WTC11 (cell line): Measurements from ENCODE around the gene SERPINB6. TPM values are rescaled to one million over a fixed set of nuclear protein-coding genes. Genes with fewer than 3 reads are reported as not detected.
A peak's percentile ranks its signal among the peaks of the same experiment; 100 is the strongest.

Source experiments
- ATAC-seq: fragments of 200-7000 bp; cut with Tn5 transposase; 2 replicates; pipeline ENCODE4 v1.10.0; 2021; ENCODE audit warnings: mild to moderate bottlenecking, moderate library complexity
- CTCF ChIA-PET: fragments of 300-600 bp; sonication (Branson Sonifier 250); formaldehyde crosslinking; loops from one replicate; lab custom pipeline; 2021; ENCODE audit warnings: antibody characterized with exemption; lab: Charles Lee
- POLR2A ChIA-PET: fragments of 350-600 bp; sonication (Branson Sonifier 250); formaldehyde crosslinking; loops from one replicate; lab custom pipeline; 2021; ENCODE audit warnings: antibody characterized with exemption; lab: Charles Lee
- DNase-seq: peaks from one replicate; pipeline ENCODE4 v3.0.0; 2021; ENCODE audit warnings: low spot score
- H3K27ac Mint-ChIP-seq: 2 replicates; pipeline ENCODE4 v1.8.0; 2021; ENCODE audit warnings: mixed read lengths
- H3K27me3 Mint-ChIP-seq: 2 replicates; pipeline ENCODE4 v1.8.0; 2021; ENCODE audit warnings: low read depth, mild to moderate bottlenecking, moderate library complexity, mixed read lengths
- H3K36me3 Mint-ChIP-seq: 2 replicates; pipeline ENCODE4 v1.8.0; 2021; ENCODE audit warnings: mixed read lengths
- H3K4me1 Mint-ChIP-seq: 2 replicates; pipeline ENCODE4 v1.8.0; 2022; ENCODE audit warnings: mixed read lengths
- H3K4me3 Mint-ChIP-seq: 2 replicates; pipeline ENCODE4 v1.8.0; 2021; ENCODE audit warnings: mild to moderate bottlenecking, moderate library complexity, mixed read lengths
- H3K9me3 Mint-ChIP-seq: 2 replicates; pipeline ENCODE4 v1.8.0; 2021; ENCODE audit warnings: mixed read lengths
- ATF6 ChIP-seq: sonication (generic); formaldehyde crosslinking; IDR thresholded peaks from 2 replicates; pipeline ENCODE4 v1.8.1; 2023; ENCODE audit warnings: mild to moderate bottlenecking, missing genetic modification reagents
- E2F1 ChIP-seq: sonication (generic); formaldehyde crosslinking; IDR thresholded peaks from 2 replicates; pipeline ENCODE4 v1.8.0; 2022; ENCODE audit warnings: mild to moderate bottlenecking, missing genetic modification reagents
- E2F5 ChIP-seq: sonication (generic); formaldehyde crosslinking; IDR thresholded peaks from 2 replicates; pipeline ENCODE4 v1.8.1; 2022; ENCODE audit warnings: mild to moderate bottlenecking, moderate library complexity, missing genetic modification reagents
- ERG ChIP-seq: fragments of 250-450 bp; sonication (Bioruptor Pico); IDR thresholded peaks from 2 replicates; pipeline ENCODE4 v1.8.0; 2021; ENCODE audit warnings: mild to moderate bottlenecking
- FOXK1 ChIP-seq: sonication (generic); formaldehyde crosslinking; IDR thresholded peaks from 2 replicates; pipeline ENCODE4 v1.8.0; 2022; ENCODE audit warnings: mild to moderate bottlenecking, moderate library complexity, missing genetic modification reagents
- FOXP1 ChIP-seq: sonication (generic); formaldehyde crosslinking; IDR thresholded peaks from 2 replicates; pipeline ENCODE4 v1.8.0; 2022; ENCODE audit warnings: missing genetic modification reagents, mild to moderate bottlenecking, moderate library complexity, borderline replicate concordance
- GTF2I ChIP-seq: fragments of 250-450 bp; sonication (Bioruptor Pico); conservative IDR thresholded peaks from 2 replicates; pipeline ENCODE4 v1.4.0; 2021; ENCODE audit warnings: mild to moderate bottlenecking
- OVOL2 ChIP-seq: fragments of 250-450 bp; sonication (Bioruptor Pico); IDR thresholded peaks from 2 replicates; pipeline ENCODE4 v1.9.0; 2021; ENCODE audit warnings: mild to moderate bottlenecking, borderline replicate concordance
- PRRX2 ChIP-seq: fragments of 250-450 bp; sonication (Bioruptor Pico); IDR thresholded peaks from 2 replicates; pipeline ENCODE4 v1.8.0; 2021; ENCODE audit warnings: mild to moderate bottlenecking
- SOX15 ChIP-seq: fragments of 250-450 bp; sonication (Bioruptor Pico); IDR thresholded peaks from 2 replicates; pipeline ENCODE4 v1.9.0; 2021; ENCODE audit warnings: mild to moderate bottlenecking
- ZNF232 ChIP-seq: sonication (generic); formaldehyde crosslinking; IDR thresholded peaks from 2 replicates; pipeline ENCODE4 v1.8.0; 2022; ENCODE audit warnings: mild to moderate bottlenecking, missing genetic modification reagents
- ZNF317 ChIP-seq: sonication (generic); formaldehyde crosslinking; IDR thresholded peaks from 2 replicates; pipeline ENCODE4 v1.8.1; 2023; ENCODE audit warnings: low read depth, mild to moderate bottlenecking, moderate library complexity, missing genetic modification reagents, borderline replicate concordance
- ZNF416 ChIP-seq: fragments of 250-450 bp; sonication (Bioruptor Pico); IDR thresholded peaks from 2 replicates; pipeline ENCODE4 v1.9.0; 2021; ENCODE audit warnings: mild to moderate bottlenecking, inconsistent platforms
- total RNA-seq: library from RNA; stranded (reverse); gene quantifications from 3 replicates; pipeline ENCODE4 v1.2.3, GENCODE V29; 2021
- TF ChIP-seq, protein P1 (sequence below): sonication (generic); formaldehyde crosslinking; IDR thresholded peaks from 2 replicates; pipeline ENCODE4 v1.8.1; 2023; ENCODE audit warnings: mild to moderate bottlenecking, missing genetic modification reagents, moderate library complexity
- TF ChIP-seq, protein P2 (sequence below): fragments of 250-450 bp; sonication (Bioruptor Pico); IDR thresholded peaks from 2 replicates; pipeline ENCODE4 v1.9.0; 2021; ENCODE audit warnings: moderate library complexity, mild to moderate bottlenecking, inconsistent platforms, borderline replicate concordance
- TF ChIP-seq, protein P3 (sequence below): sonication (generic); formaldehyde crosslinking; IDR thresholded peaks from 2 replicates; pipeline ENCODE4 v1.8.0; 2022; ENCODE audit warnings: mild to moderate bottlenecking, missing genetic modification reagents
- TF ChIP-seq, protein P4 (sequence below): fragments of 250-450 bp; sonication (Bioruptor Pico); IDR thresholded peaks from 2 replicates; pipeline ENCODE4 v1.9.0; 2021; ENCODE audit warnings: mild to moderate bottlenecking
- TF ChIP-seq, protein P5 (sequence below): sonication (generic); formaldehyde crosslinking; IDR thresholded peaks from 2 replicates; pipeline ENCODE4 v1.8.0; 2023; ENCODE audit warnings: missing genetic modification reagents
- TF ChIP-seq, protein P6 (sequence below): fragments of 250-450 bp; sonication (Bioruptor Pico); IDR thresholded peaks from 2 replicates; pipeline ENCODE4 v1.9.0; 2021; ENCODE audit warnings: mild to moderate bottlenecking, borderline replicate concordance

SERPINB6 gene
- total RNA-seq, 1 experiment from 2014 or later, result 28.0 TPM

DNA sequence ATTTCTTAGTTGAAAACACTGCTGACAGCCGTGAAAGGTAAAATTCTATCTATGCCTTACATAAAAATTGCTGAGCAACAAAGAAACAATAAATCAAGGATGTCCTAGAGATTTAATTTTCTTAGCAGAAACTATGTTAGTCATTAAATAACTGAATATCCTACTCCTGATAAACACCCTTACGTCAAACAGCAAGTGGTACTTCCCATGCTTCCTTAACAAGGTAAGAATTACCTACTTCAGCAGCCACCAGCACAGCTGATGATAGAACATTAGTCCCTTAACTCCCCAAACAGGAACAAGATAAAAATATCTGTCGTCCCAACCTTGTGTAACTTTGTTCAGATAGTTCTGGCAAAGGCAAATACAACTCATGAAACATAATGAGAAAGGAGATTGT lies 8.7 kb downstream of the SERPINB6 start:
- no peaks in the 10 kb centered on the region for H3K27me3 Mint-ChIP-seq
- POLR2A ChIA-PET, result interaction anchor here (0.6 to 0.7 kb wide), 2 partner anchors 26 to 37 kb away, joined by 3 read pairs; no protein-coding TSS in a partner anchor
- TF ChIP-seq ZNF232 (CRISPR knock-in tag) (no peak), ERG (CRISPR knock-in tag) (no peak), SOX15 (CRISPR knock-in tag) (no peak), GTF2I (no peak), ZNF416 (CRISPR knock-in tag) (no peak), E2F5 (CRISPR knock-in tag) (no peak)
- TF ChIP-seq, protein P1, sequence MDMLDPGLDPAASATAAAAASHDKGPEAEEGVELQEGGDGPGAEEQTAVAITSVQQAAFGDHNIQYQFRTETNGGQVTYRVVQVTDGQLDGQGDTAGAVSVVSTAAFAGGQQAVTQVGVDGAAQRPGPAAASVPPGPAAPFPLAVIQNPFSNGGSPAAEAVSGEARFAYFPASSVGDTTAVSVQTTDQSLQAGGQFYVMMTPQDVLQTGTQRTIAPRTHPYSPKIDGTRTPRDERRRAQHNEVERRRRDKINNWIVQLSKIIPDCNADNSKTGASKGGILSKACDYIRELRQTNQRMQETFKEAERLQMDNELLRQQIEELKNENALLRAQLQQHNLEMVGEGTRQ (CRISPR knock-in tag), result no peak
- TF ChIP-seq, protein P2, sequence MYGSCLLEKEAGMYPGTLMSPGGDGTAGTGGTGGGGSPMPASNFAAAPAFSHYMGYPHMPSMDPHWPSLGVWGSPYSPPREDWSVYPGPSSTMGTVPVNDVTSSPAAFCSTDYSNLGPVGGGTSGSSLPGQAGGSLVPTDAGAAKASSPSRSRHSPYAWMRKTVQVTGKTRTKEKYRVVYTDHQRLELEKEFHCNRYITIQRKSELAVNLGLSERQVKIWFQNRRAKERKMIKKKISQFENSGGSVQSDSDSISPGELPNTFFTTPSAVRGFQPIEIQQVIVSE (CRISPR knock-in tag), result no peak
- TF ChIP-seq, protein P3, sequence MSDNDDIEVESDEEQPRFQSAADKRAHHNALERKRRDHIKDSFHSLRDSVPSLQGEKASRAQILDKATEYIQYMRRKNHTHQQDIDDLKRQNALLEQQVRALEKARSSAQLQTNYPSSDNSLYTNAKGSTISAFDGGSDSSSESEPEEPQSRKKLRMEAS (CRISPR knock-in tag), result no peak
- TF ChIP-seq, all 79 proteins: peak for 0
- Mint-ChIP-seq H3K4me1 (peaks cover 52% of the 10 kb centered on the region), H3K4me3 (no peak overlapping the region), H3K36me3 (no peaks in the 10 kb centered on the region), H3K9me3 (no peaks in the 10 kb centered on the region), H3K27ac (peak overlapping the region; percentile 5; the same call in 1 of the 2 replicates)
- DNase-seq, result no peak
- CTCF ChIA-PET, result interaction anchor here (0.6 to 2.4 kb wide), 4 partner anchors 10 to 31 kb away, joined by 3 to 27 read pairs (median 4); no protein-coding TSS in a partner anchor
- ATAC-seq, result no peak

- POLR2A ChIA-PET, result no interaction called here
- no peaks in the 10 kb centered on the region for H3K9me3 Mint-ChIP-seq
- H3K27ac Mint-ChIP-seq, result peak overlapping the region; percentile 10; the same call in 1 of the 2 replicates
- H3K4me1 Mint-ChIP-seq, result peaks cover 52% of the 10 kb centered on the region
- no peaks in the 10 kb centered on the region for H3K27me3 Mint-ChIP-seq
- CTCF ChIA-PET, result interaction anchor here (0.6 to 2.4 kb wide), 3 partner anchors 9 to 30 kb away, joined by 3 to 27 read pairs (median 4); no protein-coding TSS in a partner anchor
- ATAC-seq (peak; percentile 72), DNase-seq (peak; percentile 48)
- H3K4me3 Mint-ChIP-seq, result no peak overlapping the region
- H3K36me3 Mint-ChIP-seq, result no peaks in the 10 kb centered on the region
- TF ChIP-seq ATF6 (CRISPR knock-in tag) (no peak), FOXP1 (no peak), GTF2I (no peak), PRRX2 (no peak), FOXK1 (CRISPR knock-in tag) (no peak), OVOL2 (CRISPR knock-in tag) (no peak), E2F1 (no peak), ZNF317 (CRISPR knock-in tag) (no peak)
- TF ChIP-seq, protein P4, sequence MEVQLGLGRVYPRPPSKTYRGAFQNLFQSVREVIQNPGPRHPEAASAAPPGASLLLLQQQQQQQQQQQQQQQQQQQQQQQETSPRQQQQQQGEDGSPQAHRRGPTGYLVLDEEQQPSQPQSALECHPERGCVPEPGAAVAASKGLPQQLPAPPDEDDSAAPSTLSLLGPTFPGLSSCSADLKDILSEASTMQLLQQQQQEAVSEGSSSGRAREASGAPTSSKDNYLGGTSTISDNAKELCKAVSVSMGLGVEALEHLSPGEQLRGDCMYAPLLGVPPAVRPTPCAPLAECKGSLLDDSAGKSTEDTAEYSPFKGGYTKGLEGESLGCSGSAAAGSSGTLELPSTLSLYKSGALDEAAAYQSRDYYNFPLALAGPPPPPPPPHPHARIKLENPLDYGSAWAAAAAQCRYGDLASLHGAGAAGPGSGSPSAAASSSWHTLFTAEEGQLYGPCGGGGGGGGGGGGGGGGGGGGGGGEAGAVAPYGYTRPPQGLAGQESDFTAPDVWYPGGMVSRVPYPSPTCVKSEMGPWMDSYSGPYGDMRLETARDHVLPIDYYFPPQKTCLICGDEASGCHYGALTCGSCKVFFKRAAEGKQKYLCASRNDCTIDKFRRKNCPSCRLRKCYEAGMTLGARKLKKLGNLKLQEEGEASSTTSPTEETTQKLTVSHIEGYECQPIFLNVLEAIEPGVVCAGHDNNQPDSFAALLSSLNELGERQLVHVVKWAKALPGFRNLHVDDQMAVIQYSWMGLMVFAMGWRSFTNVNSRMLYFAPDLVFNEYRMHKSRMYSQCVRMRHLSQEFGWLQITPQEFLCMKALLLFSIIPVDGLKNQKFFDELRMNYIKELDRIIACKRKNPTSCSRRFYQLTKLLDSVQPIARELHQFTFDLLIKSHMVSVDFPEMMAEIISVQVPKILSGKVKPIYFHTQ (CRISPR knock-in tag), result no peak
- TF ChIP-seq, protein P5, sequence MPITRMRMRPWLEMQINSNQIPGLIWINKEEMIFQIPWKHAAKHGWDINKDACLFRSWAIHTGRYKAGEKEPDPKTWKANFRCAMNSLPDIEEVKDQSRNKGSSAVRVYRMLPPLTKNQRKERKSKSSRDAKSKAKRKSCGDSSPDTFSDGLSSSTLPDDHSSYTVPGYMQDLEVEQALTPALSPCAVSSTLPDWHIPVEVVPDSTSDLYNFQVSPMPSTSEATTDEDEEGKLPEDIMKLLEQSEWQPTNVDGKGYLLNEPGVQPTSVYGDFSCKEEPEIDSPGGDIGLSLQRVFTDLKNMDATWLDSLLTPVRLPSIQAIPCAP (CRISPR knock-in tag), result no peak
- TF ChIP-seq, protein P6, sequence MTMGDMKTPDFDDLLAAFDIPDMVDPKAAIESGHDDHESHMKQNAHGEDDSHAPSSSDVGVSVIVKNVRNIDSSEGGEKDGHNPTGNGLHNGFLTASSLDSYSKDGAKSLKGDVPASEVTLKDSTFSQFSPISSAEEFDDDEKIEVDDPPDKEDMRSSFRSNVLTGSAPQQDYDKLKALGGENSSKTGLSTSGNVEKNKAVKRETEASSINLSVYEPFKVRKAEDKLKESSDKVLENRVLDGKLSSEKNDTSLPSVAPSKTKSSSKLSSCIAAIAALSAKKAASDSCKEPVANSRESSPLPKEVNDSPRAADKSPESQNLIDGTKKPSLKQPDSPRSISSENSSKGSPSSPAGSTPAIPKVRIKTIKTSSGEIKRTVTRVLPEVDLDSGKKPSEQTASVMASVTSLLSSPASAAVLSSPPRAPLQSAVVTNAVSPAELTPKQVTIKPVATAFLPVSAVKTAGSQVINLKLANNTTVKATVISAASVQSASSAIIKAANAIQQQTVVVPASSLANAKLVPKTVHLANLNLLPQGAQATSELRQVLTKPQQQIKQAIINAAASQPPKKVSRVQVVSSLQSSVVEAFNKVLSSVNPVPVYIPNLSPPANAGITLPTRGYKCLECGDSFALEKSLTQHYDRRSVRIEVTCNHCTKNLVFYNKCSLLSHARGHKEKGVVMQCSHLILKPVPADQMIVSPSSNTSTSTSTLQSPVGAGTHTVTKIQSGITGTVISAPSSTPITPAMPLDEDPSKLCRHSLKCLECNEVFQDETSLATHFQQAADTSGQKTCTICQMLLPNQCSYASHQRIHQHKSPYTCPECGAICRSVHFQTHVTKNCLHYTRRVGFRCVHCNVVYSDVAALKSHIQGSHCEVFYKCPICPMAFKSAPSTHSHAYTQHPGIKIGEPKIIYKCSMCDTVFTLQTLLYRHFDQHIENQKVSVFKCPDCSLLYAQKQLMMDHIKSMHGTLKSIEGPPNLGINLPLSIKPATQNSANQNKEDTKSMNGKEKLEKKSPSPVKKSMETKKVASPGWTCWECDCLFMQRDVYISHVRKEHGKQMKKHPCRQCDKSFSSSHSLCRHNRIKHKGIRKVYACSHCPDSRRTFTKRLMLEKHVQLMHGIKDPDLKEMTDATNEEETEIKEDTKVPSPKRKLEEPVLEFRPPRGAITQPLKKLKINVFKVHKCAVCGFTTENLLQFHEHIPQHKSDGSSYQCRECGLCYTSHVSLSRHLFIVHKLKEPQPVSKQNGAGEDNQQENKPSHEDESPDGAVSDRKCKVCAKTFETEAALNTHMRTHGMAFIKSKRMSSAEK, result no peak
Observed at GRCh38 chr6:2962004-2962403, 9.4 kb downstream of the SERPINB6 start.
